ENCODE data around the gene AMZ1.
"Not testable (repeated sequence)": the region's sequence is repeated elsewhere in the genome, so short reads cannot be mapped to it uniquely, and the experiment has no call there.

Gene AMZ1

DNA sequence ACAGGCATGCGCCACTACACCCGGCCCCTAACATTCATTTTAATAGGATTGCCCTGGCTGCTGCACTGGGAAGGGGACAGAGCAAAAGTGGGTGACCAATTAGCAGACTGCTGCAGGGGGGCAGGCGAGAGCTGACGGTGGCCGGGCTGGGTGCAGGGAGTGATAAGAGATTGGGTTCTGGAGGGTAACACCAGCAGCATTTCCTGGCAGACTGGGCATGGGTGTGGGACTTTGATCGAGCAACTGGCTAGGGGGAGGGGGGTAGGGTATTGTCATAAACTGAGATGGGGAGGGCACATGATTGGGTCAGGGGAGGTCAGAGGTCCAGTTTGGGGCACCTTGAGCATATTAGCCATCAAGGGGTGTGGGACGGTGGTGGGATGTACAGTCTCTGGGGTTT is 20.2 kb upstream of the AMZ1 start:
- DNase-seq (ENCODE audit: low spot score): no peak

DNA sequence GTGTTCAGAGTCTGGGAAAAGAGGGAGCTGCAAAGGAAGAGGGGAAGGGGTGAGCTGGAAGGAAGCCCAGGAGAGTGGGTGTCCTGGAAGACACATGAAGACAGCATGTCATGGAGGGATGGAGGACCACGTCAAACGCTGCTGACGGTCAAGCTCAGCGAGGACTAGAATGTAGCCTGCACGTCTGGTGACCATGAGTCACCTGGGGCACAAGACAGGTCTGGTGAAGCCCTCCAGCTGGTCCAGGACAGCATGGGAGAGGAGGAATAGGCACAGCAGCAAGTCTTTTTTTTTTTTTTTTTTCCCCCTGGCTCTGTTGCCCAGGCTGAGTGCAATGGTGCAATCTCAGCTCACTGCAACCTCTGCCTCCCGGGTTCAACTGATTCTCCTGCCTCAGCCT is 19.6 kb upstream of the AMZ1 start:
- no peak for DNase-seq (ENCODE audit: low spot score)

DNA sequence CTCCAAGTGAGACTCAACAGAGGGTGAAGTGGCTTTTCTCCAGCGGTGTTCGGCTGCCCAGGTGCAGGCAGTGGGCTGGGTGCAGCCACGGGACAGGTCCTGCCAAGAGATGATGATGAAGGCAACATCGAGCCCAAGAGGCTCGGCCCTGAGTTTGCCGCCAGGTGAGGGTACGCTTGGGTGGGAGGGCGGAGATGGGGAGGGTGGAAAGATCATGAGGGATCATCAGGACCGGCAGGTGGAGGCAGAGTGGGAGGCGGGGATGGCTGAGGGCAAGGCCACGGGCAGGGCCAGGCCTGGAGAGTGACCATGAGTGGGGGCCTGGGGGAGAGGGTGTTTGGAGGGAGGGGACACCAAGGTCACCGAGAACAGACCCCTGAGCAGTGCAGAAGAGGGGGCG is 17.8 kb upstream of the AMZ1 start:
- no peak for DNase-seq (ENCODE audit: low spot score)

DNA sequence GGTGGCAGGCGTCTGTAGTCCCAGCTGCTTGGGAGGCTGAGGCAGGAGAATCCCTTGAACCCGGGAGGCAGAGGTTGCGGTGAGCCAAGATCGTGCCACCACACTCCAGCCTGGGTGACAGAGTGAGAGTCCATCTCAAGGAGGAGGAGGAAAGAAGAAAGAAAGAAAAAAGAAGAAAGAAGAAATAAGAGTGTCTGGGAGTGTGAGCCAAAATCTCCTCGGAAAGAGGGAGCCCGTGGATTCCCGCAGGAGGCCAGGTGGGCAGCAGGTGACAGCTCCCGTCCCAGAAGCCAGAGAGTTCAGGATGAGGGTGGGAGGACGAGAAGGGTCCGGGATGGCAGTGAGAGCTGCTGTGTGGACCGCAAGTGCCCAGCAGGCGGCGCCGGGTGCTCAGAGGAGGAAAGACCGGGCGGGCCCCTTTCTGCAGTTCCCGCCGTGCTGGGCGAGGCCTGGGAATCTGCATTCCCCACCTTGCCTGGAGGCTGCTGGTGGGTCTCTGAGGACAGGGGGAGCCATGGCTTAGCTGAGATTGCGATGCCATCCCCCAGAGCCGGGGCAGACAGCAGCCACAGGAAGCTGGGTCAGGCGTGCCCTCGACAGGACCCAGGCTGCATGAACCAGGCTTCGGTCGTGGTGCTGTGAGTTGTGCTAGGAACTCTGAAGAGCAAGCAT is 17.1 kb upstream of the AMZ1 start:
- DNase-seq (ENCODE audit: low spot score): peak; percentile 74

DNA sequence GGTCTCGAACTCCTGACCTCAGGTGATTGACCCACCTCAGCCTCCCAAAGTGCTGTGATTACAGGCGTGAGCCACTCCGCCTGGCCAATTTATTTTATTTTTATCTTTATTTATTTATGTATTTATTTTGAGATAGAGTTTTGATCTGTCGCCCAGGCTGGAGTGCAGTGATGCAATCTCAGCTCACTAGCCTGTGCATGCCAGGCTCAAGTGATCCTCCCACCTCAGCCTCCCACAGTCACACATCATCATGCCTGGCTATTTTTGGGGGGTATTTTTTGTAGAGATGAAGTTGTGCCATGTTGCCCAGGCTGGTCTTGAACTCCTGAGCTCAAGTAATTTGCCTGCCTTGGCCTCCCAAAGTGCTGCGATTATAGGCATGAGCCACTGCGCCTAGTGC is 14.8 kb upstream of the AMZ1 start:
- DNase-seq (ENCODE audit: low spot score): not testable (repeated sequence)

GRCh38 chr7:2673934-2674333 is 14.1 kb upstream of the AMZ1 start:
- no peak for DNase-seq (ENCODE audit: low spot score)

GRCh38 chr7:2675256-2675764 is 12.7 kb upstream of the AMZ1 start:
- no peak for DNase-seq (ENCODE audit: low spot score)

DNA sequence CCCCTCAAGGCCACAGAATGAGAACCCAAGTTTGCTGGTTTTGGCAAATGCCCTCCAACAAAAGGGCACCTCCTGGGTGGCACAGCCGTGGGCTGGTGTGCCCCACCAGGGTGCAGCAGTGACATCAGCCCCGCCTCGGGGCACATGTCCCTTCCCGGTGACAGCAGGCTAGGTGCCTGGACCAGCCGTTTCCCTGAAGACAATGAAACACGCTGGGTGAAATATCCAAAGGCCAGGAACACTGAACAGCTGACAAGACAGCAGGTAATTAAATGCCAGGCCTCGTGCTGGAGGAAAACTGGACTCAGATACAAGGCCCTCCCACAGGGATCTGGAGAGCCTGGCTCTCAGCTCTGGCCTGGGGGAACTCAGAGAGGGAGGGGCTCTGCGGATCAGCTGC is 11.4 kb upstream of the AMZ1 start:
- DNase-seq (ENCODE audit: low spot score): not testable (repeated sequence)

GRCh38 chr7:2678454-2678853 is 9.5 kb upstream of the AMZ1 start:
- DNase-seq (ENCODE audit: low spot score): not testable (repeated sequence)

DNA sequence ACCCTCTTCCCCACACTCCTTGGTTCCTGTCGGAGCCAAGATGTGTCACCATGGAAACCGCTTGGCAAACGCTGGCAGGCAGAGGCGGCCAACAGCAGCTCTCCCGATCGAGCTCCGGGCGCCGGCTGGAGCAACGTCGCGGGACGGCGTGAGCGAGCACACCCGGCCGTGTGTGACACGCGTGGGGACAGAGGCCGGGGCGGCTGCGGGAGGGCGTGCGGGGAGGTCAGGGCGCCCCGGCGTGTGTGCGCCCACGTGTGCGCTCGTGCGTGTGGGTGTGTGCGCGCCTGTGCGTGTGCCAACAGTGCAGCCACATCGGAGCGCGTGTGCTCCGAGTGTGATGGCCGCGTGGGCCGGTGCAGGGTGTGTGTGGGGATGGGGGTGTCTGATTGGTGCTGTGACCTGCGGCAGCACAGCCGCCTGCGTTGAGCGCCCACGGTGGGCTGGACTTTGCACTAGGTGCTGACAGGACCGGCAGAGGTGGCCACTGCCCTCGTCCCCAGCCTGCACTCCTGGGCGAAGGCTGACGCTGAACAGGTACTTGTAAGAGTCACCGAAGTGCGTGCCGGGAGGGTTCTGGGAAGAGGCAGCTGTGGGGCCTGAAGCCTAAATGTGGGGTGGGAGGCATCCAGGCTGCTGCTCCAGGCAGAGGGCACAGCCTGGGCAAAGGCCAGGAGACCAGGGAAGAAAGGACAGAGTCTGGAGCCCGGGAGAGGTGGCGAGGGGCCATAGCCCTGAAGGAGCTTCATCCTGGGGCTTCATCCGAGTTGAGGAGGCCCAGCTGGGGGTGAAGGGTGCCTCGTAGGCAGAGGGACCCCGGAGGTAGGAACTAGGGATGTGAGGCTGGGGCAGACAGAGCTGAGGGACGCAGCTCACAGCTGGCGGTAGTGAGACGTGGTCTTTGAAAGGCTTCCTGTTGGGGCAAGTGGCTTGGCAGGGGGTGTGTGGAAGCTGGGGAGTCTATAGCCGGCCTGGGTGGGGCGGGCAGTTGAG is 8.6 kb upstream of the AMZ1 start:
- not testable (repeated sequence) for DNase-seq (ENCODE audit: low spot score)

GRCh38 chr7:2680256-2680655 is 7.7 kb upstream of the AMZ1 start:
- DNase-seq (ENCODE audit: low spot score): no peak

- DNase-seq (ENCODE audit: low spot score): peak; percentile 47
Observed at GRCh38 chr7:2680792-2681490, 7.1 kb upstream of the AMZ1 start.

DNA sequence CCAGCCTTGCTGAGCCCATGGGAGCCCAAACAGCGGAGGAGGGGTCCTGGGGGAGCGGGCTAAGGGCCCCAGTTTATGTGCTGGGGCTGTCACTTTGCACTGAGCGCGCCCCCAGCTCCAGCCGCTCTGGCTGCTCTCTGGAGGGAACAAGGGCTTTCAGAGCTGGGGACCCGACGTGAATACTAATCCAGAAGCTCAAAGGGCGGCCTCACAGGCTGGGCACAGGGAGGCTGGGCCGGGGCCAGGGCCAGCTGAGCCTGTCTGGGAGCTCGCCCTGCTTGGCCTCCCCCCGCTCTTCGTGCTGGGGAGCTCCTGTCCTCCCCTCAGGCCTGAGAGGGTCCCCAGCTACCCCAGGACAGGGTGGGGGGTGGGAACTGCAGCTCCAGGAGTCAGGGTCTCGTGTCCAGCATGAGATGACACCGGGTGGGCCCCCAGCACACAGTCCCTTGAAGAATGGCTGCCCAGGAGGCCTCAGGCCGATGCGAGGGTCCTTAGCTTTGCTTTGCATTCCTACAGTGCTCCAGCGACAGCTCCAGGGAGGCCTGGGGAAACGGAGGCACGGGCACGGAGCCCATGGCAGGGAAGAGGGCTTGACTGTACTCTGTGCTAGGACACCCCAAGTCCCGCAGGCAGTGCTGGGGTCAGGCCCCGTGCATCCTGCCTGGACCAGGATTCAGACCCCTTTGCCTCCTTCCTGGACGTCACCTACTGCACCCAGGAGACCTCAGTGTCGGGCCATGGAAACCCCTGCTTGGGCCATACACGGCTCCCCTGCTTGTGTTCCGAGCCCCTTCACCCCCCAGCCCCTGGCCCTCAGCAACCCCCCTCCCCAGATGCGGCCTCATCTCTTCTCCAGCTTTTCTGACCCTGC is 5.8 kb upstream of the AMZ1 start:
- DNase-seq (ENCODE audit: low spot score): no peak

GRCh38 chr7:2684501-2684900 is 3.5 kb upstream of the AMZ1 start:
- DNase-seq (ENCODE audit: low spot score): no peak

DNA sequence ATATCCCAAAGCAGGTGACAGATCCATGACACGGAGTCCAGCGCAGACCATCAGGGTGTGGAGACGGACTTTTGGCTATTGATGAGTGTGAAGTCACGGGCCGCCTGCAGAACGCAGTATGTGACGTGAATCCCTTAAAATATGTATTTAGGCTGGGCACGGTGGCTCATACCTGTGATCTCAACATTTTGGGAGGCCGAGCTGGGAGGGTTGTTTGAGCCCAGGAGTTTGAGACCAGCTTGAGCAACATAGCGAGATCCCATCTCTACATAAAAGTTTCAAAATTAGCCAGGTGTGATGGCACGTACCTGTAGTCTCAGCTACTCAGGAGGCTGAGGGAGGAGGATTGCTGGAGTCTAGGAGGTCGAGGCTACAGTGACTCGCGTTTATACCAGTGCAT is 1.9 kb upstream of the AMZ1 start:
- no peak for DNase-seq (ENCODE audit: low spot score)

DNA sequence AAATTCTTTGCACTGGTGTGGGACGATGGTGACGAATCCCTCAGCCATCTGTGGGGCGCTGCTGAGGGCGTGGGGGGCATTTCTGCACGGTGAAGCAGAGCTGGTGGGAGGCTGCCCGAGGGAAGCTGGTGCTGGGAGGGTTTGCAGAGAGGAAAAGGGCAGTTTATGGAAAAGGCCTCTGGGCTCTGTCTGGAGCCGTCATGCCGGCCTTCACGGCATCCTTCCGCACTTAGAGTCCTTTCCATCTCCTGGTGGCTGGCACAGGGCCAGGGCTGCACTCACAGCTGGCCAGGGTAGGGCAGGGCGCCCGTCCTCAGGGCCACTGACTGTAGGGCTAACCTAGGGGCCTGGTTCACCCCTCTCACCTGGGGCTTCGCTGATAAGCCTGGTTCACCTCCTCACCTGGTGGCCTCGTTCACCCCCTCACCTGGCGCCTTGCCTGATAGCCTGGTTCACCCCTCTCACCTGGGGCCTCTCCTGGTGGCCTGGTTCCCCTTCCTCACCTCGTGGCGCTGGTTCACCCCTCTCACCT is 598 bp upstream of the AMZ1 start:
- DNase-seq (ENCODE audit: low spot score): no peak

- no peak for DNase-seq (ENCODE audit: low spot score)
Observed at GRCh38 chr7:2688409-2689342, 674 bp downstream of the AMZ1 start.

DNA sequence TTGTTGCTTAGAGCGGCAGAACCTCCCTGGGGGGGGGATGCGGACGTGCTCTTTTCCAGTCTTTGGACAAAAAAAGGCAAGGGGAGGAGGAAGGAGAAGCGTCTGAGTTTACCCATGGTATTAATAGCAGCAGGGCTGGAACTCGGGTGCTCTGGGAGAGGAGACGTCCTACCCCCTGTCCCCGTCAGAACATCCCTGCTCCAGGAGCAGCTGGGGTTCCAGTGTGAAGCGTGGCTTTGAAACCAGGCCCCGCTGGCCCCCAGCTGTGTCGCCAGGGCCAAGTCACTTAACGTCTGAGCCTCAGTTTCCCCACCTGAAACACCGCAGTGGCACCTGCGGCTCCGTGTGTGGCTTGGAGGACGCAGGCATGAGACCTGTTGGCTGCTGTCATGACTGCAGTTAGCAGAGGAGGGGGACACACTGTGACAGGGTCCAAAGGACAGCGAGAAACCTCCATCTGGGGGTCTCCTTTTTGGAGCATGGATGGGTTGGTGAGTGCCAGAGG is 1.4 kb downstream of the AMZ1 start:
- no peak for DNase-seq (ENCODE audit: low spot score)

DNA sequence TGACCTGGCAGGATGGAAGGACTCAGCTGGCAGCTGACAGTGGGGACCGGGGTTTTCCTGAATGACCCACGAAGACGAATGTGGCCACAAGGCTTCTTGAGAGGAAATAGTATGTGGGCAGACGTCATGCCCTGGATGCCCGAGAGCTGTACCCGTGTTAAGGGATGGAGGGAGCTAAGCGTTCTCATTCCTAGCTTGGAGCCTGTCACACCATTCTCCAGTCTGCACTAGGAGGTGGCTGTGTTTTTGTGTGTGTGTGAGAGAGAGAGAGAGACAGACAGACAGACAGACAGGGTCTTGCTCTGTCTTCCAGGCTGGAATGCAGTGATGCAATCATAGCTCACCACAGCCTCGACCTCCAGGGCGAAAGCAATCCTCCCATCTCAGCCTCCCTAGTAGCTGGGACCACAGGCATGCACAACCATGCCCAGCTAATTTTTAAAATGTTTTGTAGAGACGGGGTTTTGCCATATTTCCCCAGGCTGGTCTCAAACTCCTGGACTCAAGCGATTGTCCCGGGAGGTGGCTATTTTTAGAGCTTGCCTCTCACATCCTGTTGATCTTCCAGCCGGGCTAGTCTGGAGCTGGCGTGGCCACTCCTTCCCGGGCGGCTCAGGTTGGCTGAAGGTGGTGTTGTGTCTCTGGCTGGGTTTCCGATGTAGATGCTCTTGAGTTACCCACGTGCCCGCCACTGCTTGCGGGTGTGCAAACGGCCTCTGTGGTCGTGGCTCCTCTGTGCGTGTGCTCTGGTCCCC is 2.1 kb downstream of the AMZ1 start:
- no peak for DNase-seq (ENCODE audit: low spot score)

Data from activated CD4-positive, alpha-beta T cell treated with anti-CD3 and anti-CD28 coated beads, Interleukin-2, Interleukin-4, amounts not matched to agents 100 ng/mL and 50 ng/mL, durations not matched to agents 16 hours and 8 hours (primary cell).